ENCODE results near the gene ZBTB17. TPM values are rescaled to one million over a fixed set of nuclear protein-coding genes. Genes with fewer than 3 reads are reported as not detected.

The ZBTB17 gene
- total and polyA plus RNA-seq, 2 of the 4 experiments (the other 2 are of a cell fraction): 26.3 to 58.2 TPM

DNA sequence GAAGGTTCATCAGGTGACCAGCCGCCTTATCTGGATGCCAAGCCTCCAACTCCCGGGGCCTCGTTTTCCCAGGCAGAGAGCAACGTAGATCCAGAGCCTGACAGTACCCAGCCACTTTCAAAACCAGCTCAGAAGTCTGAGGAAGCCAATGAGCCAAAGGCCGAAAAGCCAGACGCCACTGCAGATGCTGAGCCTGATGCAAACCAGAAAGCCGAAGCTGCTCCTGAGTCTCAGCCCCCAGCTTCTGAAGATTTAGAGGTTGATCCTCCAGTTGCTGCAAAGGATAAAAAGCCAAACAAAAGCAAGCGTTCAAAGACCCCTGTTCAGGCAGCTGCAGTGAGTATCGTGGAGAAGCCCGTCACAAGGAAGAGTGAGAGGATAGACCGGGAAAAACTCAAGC, 44.5 kb downstream of the ZBTB17 start:
- Histone ChIP-seq H3K27me3 (ENCODE audit: control insufficient read depth, insufficient read depth, low read length) (no peaks in the 10 kb centered on the region), H3K9me1 (ENCODE audit: insufficient read depth, low read length) (no peaks in the 10 kb centered on the region; the same call in 1 of the 2 replicates), H3K79me1 (ENCODE audit: low read depth in 1 of 2, low read length in 2 of 2) (peaks cover 14 to 40% of the 10 kb centered on the region in 2 experiments), H4K5ac (ENCODE audit: low read depth, low read length) (no peak overlapping the region), H2BK120ac (ENCODE audit: low read depth, low read length) (no peak overlapping the region), H3K18ac (ENCODE audit: low read depth, low read length) (no peak overlapping the region), H3K56ac (ENCODE audit: extremely low read depth, insufficient read depth, low read length) (no peak overlapping the region), H3K4me1 (ENCODE audit: control insufficient read depth, insufficient read depth, low read length) (no peaks in the 10 kb centered on the region), H4K20me1 (ENCODE audit: insufficient read depth, low read length) (no peaks in the 10 kb centered on the region), H2BK20ac (ENCODE audit: low read depth, low read length) (no peak overlapping the region), H4K91ac (ENCODE audit: insufficient read depth, low read depth, low read length) (no peak overlapping the region), H2AK5ac (ENCODE audit: low read depth, low read length) (no peak overlapping the region), H3K36me3 (ENCODE audit: control insufficient read depth, insufficient read depth, low read length) (peaks cover 65% of the 10 kb centered on the region), H3K14ac (replicated peaks; ENCODE audit: low read depth, low read length) (no peak overlapping the region), H2BK15ac (ENCODE audit: low read depth, low read length) (no peak overlapping the region), H3K27ac (ENCODE audit: insufficient read depth, low read length) (no peak overlapping the region), H4K8ac (ENCODE audit: low read depth in 2 of 2, low read length in 2 of 2) (no peak overlapping the region), H3K4me2 (ENCODE audit: low read depth, low read length) (no peak overlapping the region), H2AFZ (replicated peaks; ENCODE audit: low read length, poor library complexity) (no peak overlapping the region), H2BK5ac (ENCODE audit: low read depth, low read length, poor library complexity, severe bottlenecking) (no peak overlapping the region), H3K23ac (ENCODE audit: low read depth, low read length) (no peak overlapping the region), H3K4me3 (ENCODE audit: insufficient read depth, low read depth, low read length) (no peak overlapping the region), H3K9me3 (ENCODE audit: control insufficient read depth, insufficient read depth, low read length) (no peaks in the 10 kb centered on the region), H3K9ac (ENCODE audit: low read depth, low read length) (no peak overlapping the region), H2AK9ac (replicated peaks; ENCODE audit: low read depth, low read length, poor library complexity) (no peak overlapping the region), H3K4ac (ENCODE audit: low read depth, low read length) (no peak overlapping the region)
- no peak for DNase-seq
- ChIA-PET CTCF (no interaction called here), POLR2A (ENCODE audit: unreplicated experiment) (no interaction called here)
- dilution Hi-C loops (cut with HindIII; ENCODE audit: low sequenced_read_pairs, unreplicated experiment) (no loop called here), in situ Hi-C loops (cut with MboI; ENCODE audit: low sequenced_read_pairs) (loop anchor here (10.0 kb wide), 1 partner anchor 63 kb away; no protein-coding TSS in a partner anchor), intact Hi-C loops (cut with micrococcal nuclease) (no loop called here)
- WGBS, 2 experiments (ENCODE audit: extremely low coverage in 2 of 2, insufficient read length in 1 of 2): 94% methylated on average over 6 of the region's 11 CpGs; no CpG with 5 or more reads in 1 of the 2 experiments
- BruUV-seq (replicated peaks): no TSS peak
- no peak for ATAC-seq (ENCODE audit: low read depth)
- no peak for TF ChIP-seq MAFK (IDR thresholded peaks at IDR 0.05; ENCODE audit: low read depth, low read length)
- TF ChIP-seq, protein P1, sequence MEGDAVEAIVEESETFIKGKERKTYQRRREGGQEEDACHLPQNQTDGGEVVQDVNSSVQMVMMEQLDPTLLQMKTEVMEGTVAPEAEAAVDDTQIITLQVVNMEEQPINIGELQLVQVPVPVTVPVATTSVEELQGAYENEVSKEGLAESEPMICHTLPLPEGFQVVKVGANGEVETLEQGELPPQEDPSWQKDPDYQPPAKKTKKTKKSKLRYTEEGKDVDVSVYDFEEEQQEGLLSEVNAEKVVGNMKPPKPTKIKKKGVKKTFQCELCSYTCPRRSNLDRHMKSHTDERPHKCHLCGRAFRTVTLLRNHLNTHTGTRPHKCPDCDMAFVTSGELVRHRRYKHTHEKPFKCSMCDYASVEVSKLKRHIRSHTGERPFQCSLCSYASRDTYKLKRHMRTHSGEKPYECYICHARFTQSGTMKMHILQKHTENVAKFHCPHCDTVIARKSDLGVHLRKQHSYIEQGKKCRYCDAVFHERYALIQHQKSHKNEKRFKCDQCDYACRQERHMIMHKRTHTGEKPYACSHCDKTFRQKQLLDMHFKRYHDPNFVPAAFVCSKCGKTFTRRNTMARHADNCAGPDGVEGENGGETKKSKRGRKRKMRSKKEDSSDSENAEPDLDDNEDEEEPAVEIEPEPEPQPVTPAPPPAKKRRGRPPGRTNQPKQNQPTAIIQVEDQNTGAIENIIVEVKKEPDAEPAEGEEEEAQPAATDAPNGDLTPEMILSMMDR (conservative IDR thresholded peaks at IDR 0.05; ENCODE audit: low read depth, low read length): no peak
- no peak for TF ChIP-seq CEBPB (IDR thresholded peaks at IDR 0.05; ENCODE audit: low read depth, low read length)
- TF ChIP-seq, protein P2, sequence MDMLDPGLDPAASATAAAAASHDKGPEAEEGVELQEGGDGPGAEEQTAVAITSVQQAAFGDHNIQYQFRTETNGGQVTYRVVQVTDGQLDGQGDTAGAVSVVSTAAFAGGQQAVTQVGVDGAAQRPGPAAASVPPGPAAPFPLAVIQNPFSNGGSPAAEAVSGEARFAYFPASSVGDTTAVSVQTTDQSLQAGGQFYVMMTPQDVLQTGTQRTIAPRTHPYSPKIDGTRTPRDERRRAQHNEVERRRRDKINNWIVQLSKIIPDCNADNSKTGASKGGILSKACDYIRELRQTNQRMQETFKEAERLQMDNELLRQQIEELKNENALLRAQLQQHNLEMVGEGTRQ (IDR thresholded peaks at IDR 0.05; ENCODE audit: low read depth, low read length): no peak
- no peak for TF ChIP-seq RFX5 (IDR thresholded peaks at IDR 0.05; ENCODE audit: low read depth, low read length)
- TF ChIP-seq FOS (IDR thresholded peaks at IDR 0.05; ENCODE audit: low read depth, low read length): no peak
- no peak for TF ChIP-seq CHD1 (IDR thresholded peaks at IDR 0.05; ENCODE audit: low read depth, low read length)
- no peak for TF ChIP-seq RAD21 (IDR thresholded peaks at IDR 0.05; ENCODE audit: low read length)
- TF ChIP-seq, protein P3, sequence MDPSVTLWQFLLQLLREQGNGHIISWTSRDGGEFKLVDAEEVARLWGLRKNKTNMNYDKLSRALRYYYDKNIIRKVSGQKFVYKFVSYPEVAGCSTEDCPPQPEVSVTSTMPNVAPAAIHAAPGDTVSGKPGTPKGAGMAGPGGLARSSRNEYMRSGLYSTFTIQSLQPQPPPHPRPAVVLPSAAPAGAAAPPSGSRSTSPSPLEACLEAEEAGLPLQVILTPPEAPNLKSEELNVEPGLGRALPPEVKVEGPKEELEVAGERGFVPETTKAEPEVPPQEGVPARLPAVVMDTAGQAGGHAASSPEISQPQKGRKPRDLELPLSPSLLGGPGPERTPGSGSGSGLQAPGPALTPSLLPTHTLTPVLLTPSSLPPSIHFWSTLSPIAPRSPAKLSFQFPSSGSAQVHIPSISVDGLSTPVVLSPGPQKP (IDR thresholded peaks at IDR 0.05; ENCODE audit: borderline replicate concordance, low read depth, low read length): no peak
- TF ChIP-seq MXI1 (IDR thresholded peaks at IDR 0.05; ENCODE audit: borderline replicate concordance, low read depth, low read length): no peak
- TF ChIP-seq SMC3 (IDR thresholded peaks at IDR 0.05; ENCODE audit: low read depth, low read length): no peak
- no peak for TF ChIP-seq MAZ (IDR thresholded peaks at IDR 0.05; ENCODE audit: borderline replicate concordance, low read depth, low read length)
- no peak for TF ChIP-seq POLR2A (IDR thresholded peaks at IDR 0.05; ENCODE audit: low read depth, low read length)
- TF ChIP-seq NFE2L2 (IDR thresholded peaks at IDR 0.05; ENCODE audit: low read depth, low read length): no peak
- TF ChIP-seq RCOR1 (IDR thresholded peaks at IDR 0.05; ENCODE audit: insufficient replicate concordance, low read length): no peak
- no peak for TF ChIP-seq BHLHE40 (IDR thresholded peaks at IDR 0.05; ENCODE audit: low read depth, low read length)
